ENCODE measurements around the gene SRSF3. TPM values are rescaled to one million over a fixed set of nuclear protein-coding genes. Genes with fewer than 3 reads are reported as not detected.
A peak's percentile ranks its signal among the peaks of the same experiment; 100 is the strongest.

Gene SRSF3
- 954 and 960 TPM in 2 replicates for total RNA-seq (2021)
- long read RNA-seq, full-length matches to known transcripts = 6,653 of 6,772 reads
- long read RNA-seq, partial matches to known transcripts = 27 of 6,772 reads
- long read RNA-seq, other reads (novel, unspliced or antisense) = 92 of 6,772 reads

- Histone ChIP-seq H2BK120ac (ENCODE audit: low read depth, low read length, poor library complexity, severe bottlenecking) (peak within 1 kb of the TSS; percentile 99), H3K4me2 (ENCODE audit: insufficient read depth, insufficient read length, low read length) (peak within 1 kb of the TSS; percentile 82), H3K56ac (ENCODE audit: insufficient read length, low read depth, low read length) (peak within 1 kb of the TSS; percentile 55), H4K8ac (replicated peaks; ENCODE audit: insufficient read length, low read depth, low read length) (no peak within 1 kb of the TSS), H3T11ph (ENCODE audit: low read length) (peak within 1 kb of the TSS; percentile 95), H3K9ac (ENCODE audit: extremely low read depth, insufficient read length, low read length) (peak within 1 kb of the TSS; percentile 99), H4K91ac (ENCODE audit: insufficient read length, low read depth, low read length) (no peak within 1 kb of the TSS), H3K79me2 (ENCODE audit: insufficient read depth, low read length) (peaks cover 47% of the 10 kb centered on the region), H2BK5ac (ENCODE audit: insufficient read length, low read length) (peak within 1 kb of the TSS; percentile 85), H2AK5ac (ENCODE audit: insufficient read length, low read length) (peak within 1 kb of the TSS; percentile 23), H3K23me2 (ENCODE audit: insufficient read length, low read depth, low read length, poor library complexity, severe bottlenecking) (peaks cover 10% of the 10 kb centered on the region), H3K18ac (ENCODE audit: insufficient read length, low read depth, low read length) (peak within 1 kb of the TSS; percentile 100), H3K23ac (ENCODE audit: insufficient read length, low read depth, low read length) (no peak within 1 kb of the TSS), H2BK15ac (ENCODE audit: low read depth, low read length) (no peak within 1 kb of the TSS), H2AFZ (ENCODE audit: low read length) (no peak within 1 kb of the TSS), H3K27ac (ENCODE audit: insufficient read length, low read depth, low read length) (peak within 1 kb of the TSS; percentile 86), H3K4ac (ENCODE audit: low read depth, low read length) (peak within 1 kb of the TSS; percentile 98; the same call in 1 of the 2 replicates), H4K5ac (ENCODE audit: insufficient read length, low read depth, low read length) (peak within 1 kb of the TSS; percentile 93), H3K9me3 (ENCODE audit: control insufficient read depth, low read depth, low read length) (no peaks in the 10 kb centered on the region), H3K27me3 (ENCODE audit: insufficient read depth, low read length) (no peaks in the 10 kb centered on the region), H3K4me1 (ENCODE audit: insufficient read depth, low read length) (peaks cover 2% of the 10 kb centered on the region; the same call in 1 of the 2 replicates), H4K20me1 (ENCODE audit: control insufficient read depth, insufficient read depth, insufficient read length) (no peaks in the 10 kb centered on the region), H3K14ac (ENCODE audit: insufficient read depth, low read length) (peak within 1 kb of the TSS; percentile 97), H2BK12ac (ENCODE audit: insufficient read length, low read depth, low read length) (no peak within 1 kb of the TSS), H3K79me1 (ENCODE audit: insufficient read depth, low read depth, low read length, poor library complexity, severe bottlenecking) (no peaks in the 10 kb centered on the region), H2BK20ac (ENCODE audit: low read depth, low read length, poor library complexity, severe bottlenecking) (no peak within 1 kb of the TSS)
- H3K27me3 Mint-ChIP-seq (ENCODE audit: low read depth) = peaks cover 4% of the 10 kb centered on the region
- DNase-seq = peak; percentile 97
- peak; percentile 51 for TF ChIP-seq CTCF (conservative IDR thresholded peaks at IDR 0.05)
- H3K4me3 Mint-ChIP-seq = peak within 1 kb of the TSS; percentile 94 to 97
- H3K36me3 Mint-ChIP-seq (ENCODE audit: insufficient read depth in 1 of 3, low read depth in 3 of 3) = peaks cover 48 to 53% (median 51%) of the 10 kb centered on the region in 3 experiments
- no CpG with 5 or more reads among the region's 58 CpGs for WGBS (ENCODE audit: extremely low coverage, insufficient read length, low lambda C conversion rate)
- H3K4me1 Mint-ChIP-seq = peaks cover 29 to 34% of the 10 kb centered on the region in 2 experiments
- H3K9me3 Mint-ChIP-seq = peaks cover 12 to 15% of the 10 kb centered on the region in 2 experiments; a peak in 4 of 5 replicates
- H3K27ac Mint-ChIP-seq = peak within 1 kb of the TSS; percentile 100
Measured at GRCh38 chr6:36594029-36594815, at the start of gene SRSF3. Gene SRSF3, plus strand, starts transcription at chr6:36594362. Its CDS starts 2,401 bp downstream, at chr6:36596763.
